A549 (cell line): ENCODE results near the gene NALCN. TPM values are rescaled to one million over a fixed set of nuclear protein-coding genes. Genes with fewer than 3 reads are reported as not detected.

Experiments
- ATAC-seq, 2 experiments: fragments of 200-7000 bp in 1 of 2; fragments of >200 bp in 1 of 2; cut with Nextera tagmentation in 1 of 2; cut with Tn5 transposase in 1 of 2; 3 replicates each; pipeline versions ENCODE4 v1.8.0 to v1.9.1; 2018 to 2020; ENCODE audit warnings: mild to moderate bottlenecking in 1 of 2, moderate library complexity in 1 of 2
- CTCF ChIA-PET: fragments of 300-600 bp; sonication (Branson Sonifier 250); formaldehyde crosslinking; extraction: SDS; loops from one replicate; lab custom pipeline; 2021; ENCODE audit warnings: antibody characterized with exemption, inconsistent platforms; lab: Yijun Ruan, JAX
- POLR2A ChIA-PET: fragments of 350-600 bp; formaldehyde crosslinking; extraction: SDS; loops from one replicate; lab custom pipeline; 2021; ENCODE audit warnings: antibody characterized with exemption, inconsistent platforms; lab: Yijun Ruan, JAX
- DNase-seq, 2 experiments: peaks; one replicate each; pipeline versions ENCODE4 v3.0.0 to v3.0.0-alpha.2; 2011 to 2016; ENCODE audit warnings: low read depth in 1 of 2, low spot score in 1 of 2
- FAIRE-seq: peaks from 2 replicates; lab custom pipeline; 2011; peaks lifted over from hg19 to GRCh38; lab: Jason Lieb, UNC
- H3K27ac ChIP-seq, 2 experiments: fragments of >200 bp; sonication (Bioruptor Twin); formaldehyde crosslinking; 3 replicates each; pipeline ENCODE4 v1.5.1; 2016 to 2017
- H3K4me1 ChIP-seq: fragments of >200 bp; sonication (Bioruptor Twin); formaldehyde crosslinking; 3 replicates; pipeline ENCODE4 v1.6.1; 2016
- H3K4me2 ChIP-seq: fragments of >200 bp; sonication (Bioruptor Twin); formaldehyde crosslinking; 3 replicates; pipeline ENCODE4 v1.6.1; 2016
- H3K4me3 ChIP-seq: fragments of >200 bp; sonication (Bioruptor Twin); formaldehyde crosslinking; 3 replicates; pipeline ENCODE4 v1.5.1; 2016
- H3K9me3 ChIP-seq: fragments of >200 bp; sonication (Bioruptor Twin); formaldehyde crosslinking; 3 replicates; pipeline ENCODE4 v1.6.1; 2016
- CBX2 ChIP-seq: fragments of 200-600 bp; sonication (generic); IDR thresholded peaks from 2 replicates; pipeline ENCODE4 v1.6.1; 2016; ENCODE audit warnings: low read depth, mild to moderate bottlenecking, borderline replicate concordance
- CBX8 ChIP-seq: fragments of 200-600 bp; sonication (generic); IDR thresholded peaks from 2 replicates; pipeline ENCODE4 v1.6.1; 2016
- CEBPB ChIP-seq, 2 experiments: fragments of >200 bp in 1 of 2; sonication (Bioruptor Twin) in 1 of 2; formaldehyde crosslinking in 1 of 2; IDR thresholded peaks; 2 replicates each; pipeline ENCODE4 v1.6.1; 2012 to 2016
- EHMT2 ChIP-seq: fragments of 200-600 bp; sonication (generic); IDR thresholded peaks from 2 replicates; pipeline ENCODE4 v1.6.1; 2016; ENCODE audit warnings: antibody characterized with exemption, low read depth, mild to moderate bottlenecking, moderate library complexity
- FOSL2 ChIP-seq, 2 experiments: fragments of 450-650 bp in 1 of 2; fragments of >200 bp in 1 of 2; sonication (Bioruptor Twin) in 1 of 2; formaldehyde crosslinking; IDR thresholded peaks; 2 replicates each; pipeline versions ENCODE4 v1.5.0 to v1.6.1; 2016 to 2020; ENCODE audit warnings: mild to moderate bottlenecking in 1 of 2, moderate library complexity in 1 of 2
- FOXS1 ChIP-seq: fragments of 250-450 bp; sonication (Bioruptor Pico); IDR thresholded peaks from 2 replicates; pipeline ENCODE4 v1.5.0; 2020; ENCODE audit warnings: mild to moderate bottlenecking, moderate library complexity
- GATA3 ChIP-seq: IDR thresholded peaks from 2 replicates; pipeline ENCODE4 v1.6.1; 2012; ENCODE audit warnings: borderline replicate concordance
- HDAC2 ChIP-seq: fragments of 200-600 bp; sonication (generic); IDR thresholded peaks from 2 replicates; pipeline ENCODE4 v1.6.1; 2016
- HEYL ChIP-seq: fragments of 250-450 bp; sonication (Bioruptor Pico); IDR thresholded peaks from 2 replicates; pipeline ENCODE4 v1.8.0; 2021; ENCODE audit warnings: mild to moderate bottlenecking, moderate library complexity
- HOXB13 ChIP-seq: fragments of 250-450 bp; sonication (Bioruptor Pico); IDR thresholded peaks from 2 replicates; pipeline ENCODE4 v1.5.0; 2020; ENCODE audit warnings: low read depth, mild to moderate bottlenecking, moderate library complexity
- HOXB5 ChIP-seq: fragments of 250-450 bp; sonication (Bioruptor Pico); IDR thresholded peaks from 2 replicates; pipeline ENCODE4 v1.5.0; 2020; ENCODE audit warnings: mild to moderate bottlenecking, moderate library complexity
- JUN ChIP-seq, 2 experiments: fragments of >200 bp; sonication (Bioruptor Twin); formaldehyde crosslinking; IDR thresholded peaks; 2 replicates in 1 of 2; 3 replicates in 1 of 2; pipeline ENCODE4 v1.6.1; 2016 to 2017
- KDM1A ChIP-seq: fragments of 200-600 bp; sonication (generic); IDR thresholded peaks from 2 replicates; pipeline ENCODE4 v1.6.1; 2016; ENCODE audit warnings: low read depth, mild to moderate bottlenecking
- NR3C1 ChIP-seq: fragments of >200 bp; sonication (Bioruptor Twin); formaldehyde crosslinking; IDR thresholded peaks from 3 replicates; pipeline ENCODE4 v1.6.1; 2017
- POLR2AphosphoS2 ChIP-seq: conservative IDR thresholded peaks from 2 replicates; pipeline ENCODE4 v1.6.1; 2012; ENCODE audit warnings: low read length, improper control_type of control experiment, inconsistent platforms
- RAD21 ChIP-seq, 2 experiments: fragments of >200 bp in 1 of 2; sonication (Bioruptor Twin) in 1 of 2; formaldehyde crosslinking in 1 of 2; IDR thresholded peaks in 1 of 2; conservative IDR thresholded peaks in 1 of 2; 2 replicates in 1 of 2; 3 replicates in 1 of 2; pipeline ENCODE4 v1.6.1; 2012 to 2018; ENCODE audit warnings: inconsistent platforms in 1 of 2
- RCOR1 ChIP-seq: fragments of 150-350 bp; IDR thresholded peaks from 2 replicates; pipeline ENCODE4 v1.6.1; 2014; ENCODE audit warnings: antibody characterized with exemption, low read length, low read depth
- RNF2 ChIP-seq: fragments of 200-600 bp; sonication (generic); IDR thresholded peaks from 2 replicates; pipeline ENCODE4 v1.6.1; 2016; ENCODE audit warnings: low read depth, mild to moderate bottlenecking, antibody characterized with exemption, moderate library complexity, borderline replicate concordance
- SMC3 ChIP-seq: fragments of >200 bp; sonication (Bioruptor Twin); formaldehyde crosslinking; IDR thresholded peaks from 3 replicates; pipeline ENCODE4 v1.6.1; 2018; ENCODE audit warnings: inconsistent platforms
- SREBF2 ChIP-seq: fragments of 450-650 bp; IDR thresholded peaks from 2 replicates; pipeline ENCODE4 v1.6.1; 2014; ENCODE audit warnings: mild to moderate bottlenecking, moderate library complexity
- TFCP2L1 ChIP-seq: fragments of 250-450 bp; sonication (Bioruptor Pico); IDR thresholded peaks from 2 replicates; pipeline ENCODE4 v1.5.0; 2021; ENCODE audit warnings: mild to moderate bottlenecking
- TP53 ChIP-seq: fragments of 250-450 bp; sonication (Bioruptor Pico); IDR thresholded peaks from 2 replicates; pipeline ENCODE4 v1.5.0; 2021; ENCODE audit warnings: mild to moderate bottlenecking, moderate library complexity
- WGBS: methylation state at CpG from one replicate; pipeline ENCODE4 v1.1.6; 2017; ENCODE audit errors: missing lambda C conversion rate; 5-methylcytosine and 5-hydroxymethylcytosine counted together
- polyA plus RNA-seq, 4 experiments: library from polyadenylated mRNA; depleted of rRNA in 3 of 4; stranded (reverse); fragments of >200 nt; fragmentation: RNase III in 1 of 4; extraction: RNeasy Plus Mini Kit Qiagen cat#74134 plus additional on column Dnase treatment in 1 of 4; gene quantifications; 2 replicates in 3 of 4; 3 replicates in 1 of 4; pipeline ENCODE4 v1.2.3, GENCODE V29; 2011 to 2017
- TF ChIP-seq, protein P1 (sequence below): fragments of 200-600 bp; sonication (generic); IDR thresholded peaks from 2 replicates; pipeline ENCODE4 v1.6.1; 2016; ENCODE audit warnings: antibody characterized with exemption, mild to moderate bottlenecking, moderate library complexity
- TF ChIP-seq, protein P2 (sequence below): fragments of >200 bp; sonication (Bioruptor Twin); formaldehyde crosslinking; IDR thresholded peaks from 3 replicates; pipeline ENCODE4 v1.5.1; 2016
- TF ChIP-seq, protein P3 (sequence below): fragments of 250-450 bp; sonication (Bioruptor Pico); IDR thresholded peaks from 2 replicates; pipeline ENCODE4 v1.5.0; 2021; ENCODE audit warnings: mild to moderate bottlenecking, moderate library complexity, borderline replicate concordance
- TF ChIP-seq, protein P4 (sequence below): IDR thresholded peaks from 2 replicates; pipeline ENCODE4 v1.6.1; 2012
- TF ChIP-seq, protein P5 (sequence below): IDR thresholded peaks from 2 replicates; pipeline ENCODE4 v1.6.1; 2012
- TF ChIP-seq, protein P6 (sequence below): fragments of >200 bp; sonication (Bioruptor Twin); formaldehyde crosslinking; IDR thresholded peaks from 2 replicates; pipeline ENCODE4 v1.6.1; 2016
- TF ChIP-seq, protein P7 (sequence below): fragments of 150-350 bp; IDR thresholded peaks from 2 replicates; pipeline ENCODE4 v1.6.1; 2014; ENCODE audit warnings: low read depth, mild to moderate bottlenecking, low read length

NALCN gene
- polyA plus RNA-seq, 2 of the 4 experiments (the other 2 are of a cell fraction): 1.8 to 4.9 TPM

DNA sequence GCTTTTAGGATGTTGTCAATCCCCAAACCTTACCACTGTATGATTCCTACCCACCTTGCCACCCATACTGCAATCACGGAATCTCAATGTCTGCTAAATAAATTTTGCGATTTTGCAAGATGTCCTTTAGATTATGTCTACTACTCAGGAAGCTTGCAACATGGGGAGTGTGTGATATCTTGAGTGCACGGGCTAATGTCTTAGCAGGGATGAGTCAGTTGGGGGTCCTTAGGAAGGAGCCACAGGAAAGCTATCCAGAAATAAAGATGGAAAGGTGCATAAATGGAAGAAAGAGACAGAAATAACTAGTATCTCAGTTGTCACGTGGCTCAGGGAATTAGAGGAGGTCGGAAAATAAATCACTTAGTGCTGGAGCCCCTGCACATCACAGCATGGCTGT is 77.1 kb downstream of the NALCN start:
- POLR2A ChIA-PET: no interaction called here
- FAIRE-seq: no peak
- H3K4me3 ChIP-seq: no peak overlapping the region
- WGBS: 85% methylated on average over 5 of the region's 5 CpGs
- no peak overlapping the region for H3K4me2 ChIP-seq
- no peak for ATAC-seq
- no peak for DNase-seq
- no peak for TF ChIP-seq JUN (IDR thresholded peaks at IDR 0.05)
- TF ChIP-seq SMC3: no peak
- TF ChIP-seq FOXS1 (CRISPR knock-in tag): no peak
- TF ChIP-seq, protein P1, sequence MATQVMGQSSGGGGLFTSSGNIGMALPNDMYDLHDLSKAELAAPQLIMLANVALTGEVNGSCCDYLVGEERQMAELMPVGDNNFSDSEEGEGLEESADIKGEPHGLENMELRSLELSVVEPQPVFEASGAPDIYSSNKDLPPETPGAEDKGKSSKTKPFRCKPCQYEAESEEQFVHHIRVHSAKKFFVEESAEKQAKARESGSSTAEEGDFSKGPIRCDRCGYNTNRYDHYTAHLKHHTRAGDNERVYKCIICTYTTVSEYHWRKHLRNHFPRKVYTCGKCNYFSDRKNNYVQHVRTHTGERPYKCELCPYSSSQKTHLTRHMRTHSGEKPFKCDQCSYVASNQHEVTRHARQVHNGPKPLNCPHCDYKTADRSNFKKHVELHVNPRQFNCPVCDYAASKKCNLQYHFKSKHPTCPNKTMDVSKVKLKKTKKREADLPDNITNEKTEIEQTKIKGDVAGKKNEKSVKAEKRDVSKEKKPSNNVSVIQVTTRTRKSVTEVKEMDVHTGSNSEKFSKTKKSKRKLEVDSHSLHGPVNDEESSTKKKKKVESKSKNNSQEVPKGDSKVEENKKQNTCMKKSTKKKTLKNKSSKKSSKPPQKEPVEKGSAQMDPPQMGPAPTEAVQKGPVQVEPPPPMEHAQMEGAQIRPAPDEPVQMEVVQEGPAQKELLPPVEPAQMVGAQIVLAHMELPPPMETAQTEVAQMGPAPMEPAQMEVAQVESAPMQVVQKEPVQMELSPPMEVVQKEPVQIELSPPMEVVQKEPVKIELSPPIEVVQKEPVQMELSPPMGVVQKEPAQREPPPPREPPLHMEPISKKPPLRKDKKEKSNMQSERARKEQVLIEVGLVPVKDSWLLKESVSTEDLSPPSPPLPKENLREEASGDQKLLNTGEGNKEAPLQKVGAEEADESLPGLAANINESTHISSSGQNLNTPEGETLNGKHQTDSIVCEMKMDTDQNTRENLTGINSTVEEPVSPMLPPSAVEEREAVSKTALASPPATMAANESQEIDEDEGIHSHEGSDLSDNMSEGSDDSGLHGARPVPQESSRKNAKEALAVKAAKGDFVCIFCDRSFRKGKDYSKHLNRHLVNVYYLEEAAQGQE: no peak
- no peak for TF ChIP-seq HOXB13 (CRISPR knock-in tag)
- no peak for TF ChIP-seq EHMT2
- TF ChIP-seq HOXB5 (CRISPR knock-in tag): no peak
- TF ChIP-seq NR3C1: no peak
- no peak for TF ChIP-seq CBX8
- TF ChIP-seq SREBF2: no peak
- TF ChIP-seq, protein P2, sequence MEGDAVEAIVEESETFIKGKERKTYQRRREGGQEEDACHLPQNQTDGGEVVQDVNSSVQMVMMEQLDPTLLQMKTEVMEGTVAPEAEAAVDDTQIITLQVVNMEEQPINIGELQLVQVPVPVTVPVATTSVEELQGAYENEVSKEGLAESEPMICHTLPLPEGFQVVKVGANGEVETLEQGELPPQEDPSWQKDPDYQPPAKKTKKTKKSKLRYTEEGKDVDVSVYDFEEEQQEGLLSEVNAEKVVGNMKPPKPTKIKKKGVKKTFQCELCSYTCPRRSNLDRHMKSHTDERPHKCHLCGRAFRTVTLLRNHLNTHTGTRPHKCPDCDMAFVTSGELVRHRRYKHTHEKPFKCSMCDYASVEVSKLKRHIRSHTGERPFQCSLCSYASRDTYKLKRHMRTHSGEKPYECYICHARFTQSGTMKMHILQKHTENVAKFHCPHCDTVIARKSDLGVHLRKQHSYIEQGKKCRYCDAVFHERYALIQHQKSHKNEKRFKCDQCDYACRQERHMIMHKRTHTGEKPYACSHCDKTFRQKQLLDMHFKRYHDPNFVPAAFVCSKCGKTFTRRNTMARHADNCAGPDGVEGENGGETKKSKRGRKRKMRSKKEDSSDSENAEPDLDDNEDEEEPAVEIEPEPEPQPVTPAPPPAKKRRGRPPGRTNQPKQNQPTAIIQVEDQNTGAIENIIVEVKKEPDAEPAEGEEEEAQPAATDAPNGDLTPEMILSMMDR: no peak
- TF ChIP-seq CBX2: no peak
- TF ChIP-seq, protein P3, sequence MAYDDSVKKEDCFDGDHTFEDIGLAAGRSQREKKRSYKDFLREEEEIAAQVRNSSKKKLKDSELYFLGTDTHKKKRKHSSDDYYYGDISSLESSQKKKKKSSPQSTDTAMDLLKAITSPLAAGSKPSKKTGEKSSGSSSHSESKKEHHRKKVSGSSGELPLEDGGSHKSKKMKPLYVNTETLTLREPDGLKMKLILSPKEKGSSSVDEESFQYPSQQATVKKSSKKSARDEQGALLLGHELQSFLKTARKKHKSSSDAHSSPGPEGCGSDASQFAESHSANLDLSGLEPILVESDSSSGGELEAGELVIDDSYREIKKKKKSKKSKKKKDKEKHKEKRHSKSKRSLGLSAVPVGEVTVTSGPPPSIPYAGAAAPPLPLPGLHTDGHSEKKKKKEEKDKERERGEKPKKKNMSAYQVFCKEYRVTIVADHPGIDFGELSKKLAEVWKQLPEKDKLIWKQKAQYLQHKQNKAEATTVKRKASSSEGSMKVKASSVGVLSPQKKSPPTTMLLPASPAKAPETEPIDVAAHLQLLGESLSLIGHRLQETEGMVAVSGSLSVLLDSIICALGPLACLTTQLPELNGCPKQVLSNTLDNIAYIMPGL: no peak
- TF ChIP-seq TP53 (CRISPR knock-in tag): no peak
- TF ChIP-seq CEBPB (IDR thresholded peaks at IDR 0.05): no peak
- TF ChIP-seq RAD21 (conservative IDR thresholded peaks at IDR 0.05 in 1 of 2, IDR thresholded peaks at IDR 0.05 in 1 of 2): no peak
- TF ChIP-seq RNF2: no peak
- TF ChIP-seq, protein P4, sequence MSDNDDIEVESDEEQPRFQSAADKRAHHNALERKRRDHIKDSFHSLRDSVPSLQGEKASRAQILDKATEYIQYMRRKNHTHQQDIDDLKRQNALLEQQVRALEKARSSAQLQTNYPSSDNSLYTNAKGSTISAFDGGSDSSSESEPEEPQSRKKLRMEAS: no peak
- TF ChIP-seq RCOR1: no peak
- no peak for TF ChIP-seq POLR2AphosphoS2
- H3K4me1 ChIP-seq: no peaks in the 10 kb centered on the region
- no peaks in the 10 kb centered on the region for H3K9me3 ChIP-seq
- CTCF ChIA-PET: no interaction called here
- no peak overlapping the region for H3K27ac ChIP-seq

DNA sequence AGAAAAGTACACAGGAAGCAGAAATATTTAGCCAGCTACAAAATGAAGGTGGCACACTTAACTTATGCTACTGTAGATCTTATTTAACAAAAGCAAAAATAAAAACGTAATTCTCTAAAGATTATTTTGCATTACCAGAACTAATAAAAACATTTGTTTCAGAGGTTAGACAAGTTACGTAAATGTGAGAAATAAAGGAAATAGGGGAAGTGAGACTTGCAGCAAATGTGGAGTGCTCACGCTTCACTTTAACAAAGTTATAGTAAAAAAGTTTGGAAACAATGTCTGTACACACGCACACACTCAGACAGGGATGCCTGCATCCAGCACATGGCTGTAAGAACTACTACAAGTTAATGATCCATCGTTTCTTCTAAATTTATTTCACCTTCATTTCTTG is 83.7 kb downstream of the NALCN start:
- POLR2A ChIA-PET: no interaction called here
- no peak for ATAC-seq
- no peaks in the 10 kb centered on the region for H3K4me1 ChIP-seq
- no peak for TF ChIP-seq SREBF2
- TF ChIP-seq HDAC2: no peak
- TF ChIP-seq SMC3: no peak
- TF ChIP-seq POLR2AphosphoS2: no peak
- TF ChIP-seq, protein P5, sequence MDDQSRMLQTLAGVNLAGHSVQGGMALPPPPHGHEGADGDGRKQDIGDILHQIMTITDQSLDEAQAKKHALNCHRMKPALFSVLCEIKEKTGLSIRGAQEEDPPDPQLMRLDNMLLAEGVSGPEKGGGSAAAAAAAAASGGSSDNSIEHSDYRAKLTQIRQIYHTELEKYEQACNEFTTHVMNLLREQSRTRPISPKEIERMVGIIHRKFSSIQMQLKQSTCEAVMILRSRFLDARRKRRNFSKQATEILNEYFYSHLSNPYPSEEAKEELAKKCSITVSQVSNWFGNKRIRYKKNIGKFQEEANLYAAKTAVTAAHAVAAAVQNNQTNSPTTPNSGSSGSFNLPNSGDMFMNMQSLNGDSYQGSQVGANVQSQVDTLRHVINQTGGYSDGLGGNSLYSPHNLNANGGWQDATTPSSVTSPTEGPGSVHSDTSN: no peak
- TF ChIP-seq, protein P6, sequence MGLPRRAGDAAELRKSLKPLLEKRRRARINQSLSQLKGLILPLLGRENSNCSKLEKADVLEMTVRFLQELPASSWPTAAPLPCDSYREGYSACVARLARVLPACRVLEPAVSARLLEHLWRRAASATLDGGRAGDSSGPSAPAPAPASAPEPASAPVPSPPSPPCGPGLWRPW: no peak
- TF ChIP-seq FOSL2 (IDR thresholded peaks at IDR 0.05): no peak
- no peak for TF ChIP-seq FOSL2 (CRISPR knock-in tag; IDR thresholded peaks at IDR 0.05)
- TF ChIP-seq TFCP2L1 (CRISPR knock-in tag): no peak
- no peak for TF ChIP-seq NR3C1
- TF ChIP-seq GATA3: no peak
- TF ChIP-seq KDM1A: no peak
- no peak for TF ChIP-seq HEYL
- TF ChIP-seq FOXS1 (CRISPR knock-in tag): no peak
- TF ChIP-seq, protein P7, sequence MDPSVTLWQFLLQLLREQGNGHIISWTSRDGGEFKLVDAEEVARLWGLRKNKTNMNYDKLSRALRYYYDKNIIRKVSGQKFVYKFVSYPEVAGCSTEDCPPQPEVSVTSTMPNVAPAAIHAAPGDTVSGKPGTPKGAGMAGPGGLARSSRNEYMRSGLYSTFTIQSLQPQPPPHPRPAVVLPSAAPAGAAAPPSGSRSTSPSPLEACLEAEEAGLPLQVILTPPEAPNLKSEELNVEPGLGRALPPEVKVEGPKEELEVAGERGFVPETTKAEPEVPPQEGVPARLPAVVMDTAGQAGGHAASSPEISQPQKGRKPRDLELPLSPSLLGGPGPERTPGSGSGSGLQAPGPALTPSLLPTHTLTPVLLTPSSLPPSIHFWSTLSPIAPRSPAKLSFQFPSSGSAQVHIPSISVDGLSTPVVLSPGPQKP: no peak
- TF ChIP-seq RNF2: no peak

More for the DNA sequence above, 83.7 kb downstream of the NALCN start:
- no peaks in the 10 kb centered on the region for H3K9me3 ChIP-seq
- CTCF ChIA-PET: no interaction called here
- no peak overlapping the region for H3K27ac ChIP-seq
- no peak for FAIRE-seq
- no peak overlapping the region for H3K4me2 ChIP-seq
- 74% methylated on average over 5 of the region's 5 CpGs for WGBS
- H3K4me3 ChIP-seq: no peak overlapping the region
- DNase-seq: no peak
